ENCODE results near the gene NUP58.

The NUP58 gene

GRCh38 chr13:25380082-25380481 is 78.7 kb downstream of the NUP58 start:
- no peak overlapping the region for H3K4me3 ChIP-seq (ENCODE audit: low read length)
- no peak for DNase-seq (ENCODE audit: low read depth)
- no peak for TF ChIP-seq CTCF (IDR thresholded peaks at IDR 0.05; ENCODE audit: insufficient read depth, low read depth, low read length, missing control alignments)

- no peak for TF ChIP-seq CTCF (IDR thresholded peaks at IDR 0.05; ENCODE audit: insufficient read depth, low read depth, low read length, missing control alignments)
- DNase-seq (ENCODE audit: low read depth): no peak
Observed at GRCh38 chr13:25380741-25381324, 79.4 kb downstream of the NUP58 start.

GRCh38 chr13:25384758-25385410 is 83.5 kb downstream of the NUP58 start:
- H3K4me3 ChIP-seq (ENCODE audit: low read length): no peak overlapping the region
- DNase-seq (ENCODE audit: low read depth): no peak
- TF ChIP-seq CTCF (IDR thresholded peaks at IDR 0.05; ENCODE audit: insufficient read depth, low read depth, low read length, missing control alignments): no peak

More at GRCh38 chr13:25380741-25381324, 79.4 kb downstream of the NUP58 start:
- H3K4me3 ChIP-seq (ENCODE audit: low read length): no peak overlapping the region

- no peak for TF ChIP-seq CTCF (IDR thresholded peaks at IDR 0.05; ENCODE audit: insufficient read depth, low read depth, low read length, missing control alignments)
- H3K4me3 ChIP-seq (ENCODE audit: low read length): no peak overlapping the region
- no peak for DNase-seq (ENCODE audit: low read depth)
Observed at GRCh38 chr13:25391932-25392331, 90.5 kb downstream of the NUP58 start.

Measured in epithelial cell of esophagus (primary cell).